ENCODE data around the gene FMN1.
A peak's percentile ranks its signal among the peaks of the same experiment; 100 is the strongest.

FMN1 gene

GRCh38 chr15:33013827-33014445 lies 180.6 kb downstream of the FMN1 start:
- no peak for DNase-seq (ENCODE audit: low read depth)

- no peak for DNase-seq (ENCODE audit: low read depth)
These were observed 182.5 kb downstream of the FMN1 start for GRCh38 chr15:33011976-33012375.

GRCh38 chr15:33009603-33010002 lies 184.9 kb downstream of the FMN1 start:
- no peak for DNase-seq (ENCODE audit: low read depth)

GRCh38 chr15:33009026-33009425 lies 185.5 kb downstream of the FMN1 start:
- DNase-seq (ENCODE audit: low read depth) = no peak

- DNase-seq (ENCODE audit: low read depth) = no peak
These were observed 186.1 kb downstream of the FMN1 start for GRCh38 chr15:33008284-33008995.

- no peak for DNase-seq (ENCODE audit: low read depth)
These were observed 187.1 kb downstream of the FMN1 start for GRCh38 chr15:33007303-33007855.

- DNase-seq (ENCODE audit: low read depth) = no peak
These were observed 188.9 kb downstream of the FMN1 start for GRCh38 chr15:33005582-33005981.

- DNase-seq (ENCODE audit: low read depth) = no peak
These were observed 192.6 kb downstream of the FMN1 start for GRCh38 chr15:33001926-33002325.

- DNase-seq (ENCODE audit: low read depth) = no peak
These were observed 195.4 kb downstream of the FMN1 start for GRCh38 chr15:32998979-32999672.

- DNase-seq (ENCODE audit: low read depth) = no peak
These were observed 196.3 kb downstream of the FMN1 start for GRCh38 chr15:32998182-32998581.

GRCh38 chr15:32994810-32995424 lies 199.6 kb downstream of the FMN1 start:
- no peak for DNase-seq (ENCODE audit: low read depth)

- no peak for DNase-seq (ENCODE audit: low read depth)
These were observed 201.2 kb downstream of the FMN1 start for GRCh38 chr15:32993285-32993684.

GRCh38 chr15:32991619-32992111 lies 202.8 kb downstream of the FMN1 start:
- no peak for DNase-seq (ENCODE audit: low read depth)

- DNase-seq (ENCODE audit: low read depth) = no peak
These were observed 204.4 kb downstream of the FMN1 start for GRCh38 chr15:32990071-32990470.

- no peak for DNase-seq (ENCODE audit: low read depth)
These were observed 207.4 kb downstream of the FMN1 start for GRCh38 chr15:32987067-32987466.

GRCh38 chr15:32986147-32986546 lies 208.4 kb downstream of the FMN1 start:
- DNase-seq (ENCODE audit: low read depth) = no peak

- no peak for DNase-seq (ENCODE audit: low read depth)
These were observed 210.8 kb downstream of the FMN1 start for GRCh38 chr15:32983679-32984078.

GRCh38 chr15:32982001-32982400 lies 212.5 kb downstream of the FMN1 start:
- DNase-seq (ENCODE audit: low read depth) = no peak

- no peak for DNase-seq (ENCODE audit: low read depth)
These were observed 213.0 kb downstream of the FMN1 start for GRCh38 chr15:32981536-32981935.

GRCh38 chr15:32979710-32980109 lies 214.8 kb downstream of the FMN1 start:
- DNase-seq (ENCODE audit: low read depth) = peak; percentile 60

- DNase-seq (ENCODE audit: low read depth) = no peak
These were observed 217.0 kb downstream of the FMN1 start for GRCh38 chr15:32977506-32977905.

- no peak for DNase-seq (ENCODE audit: low read depth)
These were observed 219.8 kb downstream of the FMN1 start for GRCh38 chr15:32974691-32975090.

Data from GM04504 (cell line).